Effector CD8-positive, alpha-beta T cell (primary cell): ENCODE results near the gene MYLIP.
"Not testable (repeated sequence)": the region's sequence is repeated elsewhere in the genome, so short reads cannot be mapped to it uniquely, and the experiment has no call there.

Source experiments
- DNase-seq: peaks from one replicate; lab custom pipeline; 2025; lab: John Stamatoyannopoulos, UW

MYLIP gene

GRCh38 chr6:16173167-16173940 is 44.5 kb downstream of the MYLIP start:
- DNase-seq, result no peak

DNA sequence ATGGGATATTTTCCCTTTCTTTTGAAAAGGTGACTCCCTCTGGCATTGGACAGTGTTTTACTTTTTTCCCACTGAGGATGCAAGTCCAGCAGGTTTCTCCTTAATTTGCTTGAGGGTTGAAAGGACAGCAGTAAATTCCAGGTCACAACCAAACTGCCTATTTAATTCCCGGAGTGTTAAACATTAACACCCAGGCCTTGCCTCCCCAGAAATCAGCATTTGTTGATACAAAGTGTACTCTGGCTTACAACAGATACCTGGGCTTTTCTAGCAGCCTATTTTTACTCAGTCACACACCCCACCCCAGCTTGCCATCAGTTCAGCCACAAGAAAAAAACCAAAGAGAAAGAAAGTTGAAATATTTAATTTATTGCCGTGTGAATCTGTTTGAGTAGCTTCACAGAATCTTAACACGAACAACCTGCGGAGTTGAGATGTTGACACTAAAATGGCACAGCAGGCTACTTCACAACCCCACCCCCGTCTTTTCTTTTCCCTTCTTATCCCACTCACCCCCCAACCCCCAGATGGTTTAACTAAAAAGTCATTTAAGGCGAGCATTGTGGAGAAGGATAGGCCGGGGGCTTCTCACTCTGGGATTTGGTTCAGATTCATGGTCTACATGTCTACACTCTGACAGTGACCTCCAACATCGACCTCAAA is 45.7 kb downstream of the MYLIP start:
- DNase-seq, result no peak

DNA sequence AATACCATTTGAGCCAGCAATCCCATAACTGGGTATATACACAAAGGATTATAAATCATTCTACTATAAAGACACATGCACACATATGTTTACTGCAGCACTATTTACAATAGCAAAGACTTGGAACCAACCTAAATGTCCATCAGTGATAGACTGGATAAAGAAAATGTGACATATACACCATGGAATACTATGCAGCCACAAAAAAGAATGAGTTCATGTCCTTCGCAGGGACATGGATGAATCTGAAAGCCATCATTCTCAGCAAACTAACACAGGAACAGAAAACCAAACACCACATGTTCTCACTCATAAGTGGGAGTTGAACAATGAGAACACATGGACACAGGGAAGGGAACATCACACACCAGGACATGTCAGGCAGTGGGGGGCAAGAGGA is 47.7 kb downstream of the MYLIP start:
- DNase-seq, result not testable (repeated sequence)

GRCh38 chr6:16177881-16178280 is 49.0 kb downstream of the MYLIP start:
- DNase-seq, result no peak

DNA sequence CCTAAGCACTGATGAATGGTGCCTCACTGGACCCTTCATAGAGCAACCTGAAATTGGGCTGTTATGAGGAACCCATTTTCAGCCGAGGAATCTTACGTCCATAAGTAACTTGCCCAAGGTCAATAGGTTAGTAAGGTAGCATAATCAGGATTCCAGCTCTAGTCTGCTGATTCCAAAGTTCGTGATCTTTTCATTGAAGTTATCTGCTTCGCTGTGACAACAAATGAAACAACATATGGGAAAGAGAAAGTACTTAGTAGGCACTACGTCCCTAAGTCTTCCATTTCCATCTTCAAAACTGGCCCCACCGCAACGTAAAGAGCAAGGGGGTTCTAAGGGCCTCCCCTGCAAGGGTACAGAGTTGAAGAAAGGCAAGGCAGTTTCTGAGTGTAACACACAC is 49.5 kb downstream of the MYLIP start:
- DNase-seq, result no peak

GRCh38 chr6:16179063-16179462 is 50.2 kb downstream of the MYLIP start:
- no peak for DNase-seq

GRCh38 chr6:16179970-16180431 is 51.1 kb downstream of the MYLIP start:
- peak; percentile 22 for DNase-seq

GRCh38 chr6:16180696-16181438 is 52.0 kb downstream of the MYLIP start:
- DNase-seq, result no peak

DNA sequence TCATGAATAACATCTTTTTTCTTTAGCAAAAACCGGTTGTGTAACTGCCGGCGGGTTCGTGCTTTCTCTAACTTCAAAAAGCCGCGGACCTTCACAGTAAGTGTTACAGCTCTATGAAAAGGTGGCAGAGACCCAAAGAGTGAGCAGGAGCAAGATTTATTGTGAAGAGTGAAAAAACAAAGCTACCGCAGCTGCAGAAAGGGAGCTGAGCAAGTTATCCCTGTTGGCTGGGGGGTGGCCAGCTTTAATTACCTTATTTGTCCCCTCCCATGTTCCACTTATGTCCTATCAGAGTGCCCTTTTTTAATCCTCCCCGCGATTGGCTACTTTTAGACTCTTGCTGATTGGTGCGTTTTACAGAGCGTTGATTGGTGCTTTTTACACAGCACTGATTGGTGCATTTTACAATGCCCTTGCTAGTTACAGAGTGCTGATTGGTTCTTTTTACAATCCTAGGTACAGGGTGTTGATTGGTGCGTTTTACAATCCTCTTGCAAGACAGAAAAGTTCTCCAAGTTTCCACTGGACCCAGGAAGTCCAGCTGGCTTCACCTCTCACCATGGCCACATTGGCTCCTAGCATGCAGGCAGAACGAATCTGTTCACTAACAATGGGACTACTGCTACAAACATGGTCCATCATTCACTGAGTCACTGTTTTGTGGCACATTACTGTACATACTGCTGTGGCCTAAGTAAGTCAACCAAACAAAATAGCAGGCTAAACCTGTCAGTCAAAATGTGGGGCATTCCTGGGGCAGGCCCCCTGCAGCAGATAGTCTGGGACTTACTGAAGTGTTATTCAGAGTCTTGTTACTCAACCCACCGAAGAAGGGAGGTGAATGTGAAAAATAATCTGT is 52.8 kb downstream of the MYLIP start:
- DNase-seq, result no peak

- no peak for DNase-seq
These were observed 54.3 kb downstream of the MYLIP start for GRCh38 chr6:16183187-16183664.

- no peak for DNase-seq
These were observed 55.2 kb downstream of the MYLIP start for GRCh38 chr6:16184129-16184528.

- no peak for DNase-seq
These were observed 55.7 kb downstream of the MYLIP start for GRCh38 chr6:16184551-16184950.

DNA sequence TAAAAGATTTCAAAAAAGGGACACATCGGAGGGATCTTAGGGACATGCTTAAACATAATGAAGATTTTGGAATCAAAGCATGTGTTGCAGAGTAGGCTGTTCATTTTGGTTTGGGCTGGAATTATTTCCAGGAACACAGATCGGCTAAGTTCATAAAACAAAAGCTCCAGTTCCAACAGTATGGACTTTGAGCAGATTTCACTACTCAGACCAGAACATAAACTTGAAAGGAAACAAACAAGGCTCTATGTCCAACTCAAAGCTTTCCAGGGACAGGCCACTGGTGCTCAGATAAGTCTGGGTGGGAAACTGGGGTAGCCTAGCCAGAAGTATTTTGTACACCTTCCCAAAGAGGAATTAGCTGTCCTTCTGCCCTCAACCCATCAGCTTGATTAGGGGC is 58.3 kb downstream of the MYLIP start:
- no peak for DNase-seq

DNA sequence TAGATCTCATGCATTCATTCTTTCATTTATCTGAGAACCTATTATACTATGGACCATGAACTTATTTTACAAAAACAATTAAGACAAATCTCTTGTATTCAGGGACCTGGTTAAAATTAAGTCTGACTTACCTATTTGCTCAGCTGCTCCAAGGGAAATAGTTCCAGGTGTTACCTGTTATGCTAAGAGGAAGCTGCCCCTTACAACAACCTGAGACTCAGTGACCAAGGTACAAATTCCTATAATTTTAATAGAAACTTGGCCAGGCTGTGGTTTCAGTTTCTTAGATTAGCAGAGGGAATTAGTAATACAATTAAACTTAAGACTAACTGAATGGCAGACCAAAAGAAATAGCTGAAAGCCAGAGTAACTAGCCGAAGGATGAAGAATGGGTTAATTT is 61.3 kb downstream of the MYLIP start:
- DNase-seq, result no peak

GRCh38 chr6:16196260-16196983 is 67.5 kb downstream of the MYLIP start:
- DNase-seq, result no peak

DNA sequence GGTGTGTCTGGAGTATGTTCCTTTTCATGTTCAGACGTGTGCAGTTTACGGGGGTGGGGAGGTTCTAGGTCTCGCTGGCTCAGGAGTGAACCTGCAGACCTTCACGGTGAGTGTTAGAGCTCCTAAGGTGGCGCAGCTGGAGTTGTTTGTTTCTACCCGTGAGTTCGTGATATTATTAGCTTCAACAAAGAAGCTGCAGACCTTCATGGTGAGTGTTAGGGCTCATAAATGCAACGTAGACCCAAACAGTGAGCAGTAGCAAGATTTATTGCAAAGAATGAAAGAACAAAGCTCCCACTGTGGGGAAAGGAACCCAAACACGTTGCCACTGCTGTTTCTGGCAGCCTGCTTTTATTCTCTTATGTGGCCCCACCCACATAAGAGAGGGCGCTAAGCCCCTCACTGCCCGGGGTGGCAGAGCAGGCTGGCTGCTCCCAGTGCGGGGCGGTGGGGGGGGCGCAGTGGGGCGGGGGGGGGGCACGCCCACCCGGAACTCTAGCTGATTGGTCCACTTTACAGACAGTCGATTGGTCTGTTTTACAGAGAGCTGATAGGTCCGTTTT is 68.2 kb downstream of the MYLIP start:
- no peak for DNase-seq
